WERI-Rb-1 (cell line): ENCODE measurements around the gene LRP2BP.
"Not testable (repeated sequence)": the region's sequence is repeated elsewhere in the genome, so short reads cannot be mapped to it uniquely, and the experiment has no call there.

Source experiments
- DNase-seq: peaks from one replicate; pipeline ENCODE4 v3.0.0-alpha.2; 2020
- H3K27ac ChIP-seq: fragments of 250-450 bp; sonication (Bioruptor Pico); 2 replicates; pipeline ENCODE4 v1.5.1; 2020; ENCODE audit warnings: mild to moderate bottlenecking, moderate library complexity
- H3K27me3 ChIP-seq: fragments of 250-450 bp; sonication (Bioruptor Pico); 2 replicates; pipeline ENCODE4 v1.5.1; 2021; ENCODE audit warnings: mild to moderate bottlenecking, low read depth, moderate library complexity; ENCODE audit not compliant: insufficient read depth, severe bottlenecking
- H3K36me3 ChIP-seq: fragments of 250-450 bp; sonication (Bioruptor Pico); 2 replicates; pipeline ENCODE4 v1.5.1; 2020; ENCODE audit warnings: mild to moderate bottlenecking, moderate library complexity
- H3K4me3 ChIP-seq: 2 replicates; pipeline ENCODE4 v1.5.1; 2011; ENCODE audit warnings: low read depth, mild to moderate bottlenecking, control low read depth, low read length
- H3K9me3 ChIP-seq: fragments of 250-450 bp; sonication (Bioruptor Pico); 2 replicates; pipeline ENCODE4 v1.5.1; 2021; ENCODE audit warnings: mild to moderate bottlenecking, moderate library complexity; ENCODE audit not compliant: severe bottlenecking
- TF ChIP-seq, protein P1 (sequence below): IDR thresholded peaks from 2 replicates; pipeline ENCODE4 v1.5.1; 2011; ENCODE audit warnings: low read depth, mild to moderate bottlenecking, control low read depth, inconsistent platforms, low read length

The LRP2BP gene

GRCh38 chr4:185339941-185340340 is 55.8 kb downstream of the LRP2BP start:
- peaks cover 8% of the 10 kb centered on the region; the same call in 1 of the 2 replicates for H3K36me3 ChIP-seq
- TF ChIP-seq, protein P1, sequence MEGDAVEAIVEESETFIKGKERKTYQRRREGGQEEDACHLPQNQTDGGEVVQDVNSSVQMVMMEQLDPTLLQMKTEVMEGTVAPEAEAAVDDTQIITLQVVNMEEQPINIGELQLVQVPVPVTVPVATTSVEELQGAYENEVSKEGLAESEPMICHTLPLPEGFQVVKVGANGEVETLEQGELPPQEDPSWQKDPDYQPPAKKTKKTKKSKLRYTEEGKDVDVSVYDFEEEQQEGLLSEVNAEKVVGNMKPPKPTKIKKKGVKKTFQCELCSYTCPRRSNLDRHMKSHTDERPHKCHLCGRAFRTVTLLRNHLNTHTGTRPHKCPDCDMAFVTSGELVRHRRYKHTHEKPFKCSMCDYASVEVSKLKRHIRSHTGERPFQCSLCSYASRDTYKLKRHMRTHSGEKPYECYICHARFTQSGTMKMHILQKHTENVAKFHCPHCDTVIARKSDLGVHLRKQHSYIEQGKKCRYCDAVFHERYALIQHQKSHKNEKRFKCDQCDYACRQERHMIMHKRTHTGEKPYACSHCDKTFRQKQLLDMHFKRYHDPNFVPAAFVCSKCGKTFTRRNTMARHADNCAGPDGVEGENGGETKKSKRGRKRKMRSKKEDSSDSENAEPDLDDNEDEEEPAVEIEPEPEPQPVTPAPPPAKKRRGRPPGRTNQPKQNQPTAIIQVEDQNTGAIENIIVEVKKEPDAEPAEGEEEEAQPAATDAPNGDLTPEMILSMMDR, result no peak

DNA sequence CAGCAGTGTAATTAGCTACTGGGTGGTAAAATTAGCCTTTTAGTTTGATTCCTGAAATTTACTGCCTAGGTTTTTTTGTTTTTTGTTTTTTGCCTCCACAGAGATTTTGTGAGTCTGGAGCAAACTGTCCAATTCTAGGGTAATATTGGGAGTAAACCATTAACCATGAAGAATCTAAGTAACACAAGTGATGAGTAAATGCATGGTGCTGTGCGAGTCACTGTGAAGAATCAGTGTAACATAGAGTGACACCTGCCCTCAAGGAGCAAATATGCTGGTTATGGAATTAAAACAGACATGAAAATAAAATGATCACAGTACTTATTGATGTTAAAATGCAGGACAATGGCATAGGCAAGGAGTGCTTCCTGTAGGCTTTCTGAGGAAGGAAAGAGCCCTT is 60.1 kb downstream of the LRP2BP start:
- H3K4me3 ChIP-seq, result no peak overlapping the region
- H3K9me3 ChIP-seq, result peaks cover 3% of the 10 kb centered on the region
- no peaks in the 10 kb centered on the region for H3K27me3 ChIP-seq
- no peak overlapping the region for H3K27ac ChIP-seq
- TF ChIP-seq, protein P1, result no peak
- DNase-seq, result no peak
- peaks cover 5% of the 10 kb centered on the region; the same call in 1 of the 2 replicates for H3K36me3 ChIP-seq

More at GRCh38 chr4:185339941-185340340, 55.8 kb downstream of the LRP2BP start:
- H3K27ac ChIP-seq, result no peak overlapping the region
- DNase-seq, result no peak
- peaks cover 3% of the 10 kb centered on the region for H3K9me3 ChIP-seq
- no peak overlapping the region for H3K4me3 ChIP-seq
- no peaks in the 10 kb centered on the region for H3K27me3 ChIP-seq

DNA sequence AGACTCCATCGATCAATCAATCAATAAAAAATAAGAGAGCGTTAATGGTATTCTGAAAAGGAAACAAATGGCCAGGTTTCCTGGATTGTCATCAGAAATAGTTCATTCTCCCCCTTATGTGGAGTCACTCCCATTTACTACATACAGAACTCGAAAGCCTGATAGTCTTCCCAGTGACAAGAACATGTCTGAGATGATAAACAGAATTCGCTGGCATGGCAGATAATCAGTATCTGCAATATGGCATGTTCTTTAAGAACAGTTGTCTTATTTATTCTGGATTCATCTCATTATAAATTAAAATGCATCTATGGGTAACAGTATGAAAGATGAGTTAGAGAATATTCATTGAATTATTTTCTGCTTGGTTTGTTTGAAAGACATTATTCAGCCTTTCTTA is 61.4 kb downstream of the LRP2BP start:
- H3K9me3 ChIP-seq, result peaks cover 9% of the 10 kb centered on the region
- DNase-seq, result no peak
- no peak overlapping the region for H3K27ac ChIP-seq
- TF ChIP-seq, protein P1, result no peak
- H3K27me3 ChIP-seq, result no peaks in the 10 kb centered on the region
- no peak overlapping the region for H3K4me3 ChIP-seq
- H3K36me3 ChIP-seq, result peaks cover 3% of the 10 kb centered on the region; the same call in 1 of the 2 replicates

- Histone ChIP-seq H3K27me3 (no peaks in the 10 kb centered on the region), H3K36me3 (no peaks in the 10 kb centered on the region), H3K27ac (no peak overlapping the region), H3K4me3 (no peak overlapping the region), H3K9me3 (peaks cover 7% of the 10 kb centered on the region)
- no peak for DNase-seq
- TF ChIP-seq, protein P1, result no peak
These were observed 62.9 kb downstream of the LRP2BP start for GRCh38 chr4:185332575-185333464.

GRCh38 chr4:185329879-185330510 is 65.7 kb downstream of the LRP2BP start:
- not testable (repeated sequence) for H3K4me3 ChIP-seq, H3K27me3 ChIP-seq, H3K9me3 ChIP-seq, H3K27ac ChIP-seq, H3K36me3 ChIP-seq, DNase-seq

- H3K4me3 ChIP-seq, result no peak overlapping the region
These were observed 67.1 kb downstream of the LRP2BP start for GRCh38 chr4:185328586-185328985.

GRCh38 chr4:185325721-185326120 is 70.0 kb downstream of the LRP2BP start:
- H3K9me3 ChIP-seq, H3K27ac ChIP-seq, H3K4me3 ChIP-seq, H3K27me3 ChIP-seq, DNase-seq, H3K36me3 ChIP-seq: not testable (repeated sequence)

More at GRCh38 chr4:185328586-185328985, 67.1 kb downstream of the LRP2BP start:
- TF ChIP-seq, protein P1, result no peak
- H3K9me3 ChIP-seq, result peaks cover 7% of the 10 kb centered on the region
- no peak for DNase-seq
- no peaks in the 10 kb centered on the region for H3K27me3 ChIP-seq
- H3K36me3 ChIP-seq, result no peaks in the 10 kb centered on the region
- H3K27ac ChIP-seq, result no peak overlapping the region

DNA sequence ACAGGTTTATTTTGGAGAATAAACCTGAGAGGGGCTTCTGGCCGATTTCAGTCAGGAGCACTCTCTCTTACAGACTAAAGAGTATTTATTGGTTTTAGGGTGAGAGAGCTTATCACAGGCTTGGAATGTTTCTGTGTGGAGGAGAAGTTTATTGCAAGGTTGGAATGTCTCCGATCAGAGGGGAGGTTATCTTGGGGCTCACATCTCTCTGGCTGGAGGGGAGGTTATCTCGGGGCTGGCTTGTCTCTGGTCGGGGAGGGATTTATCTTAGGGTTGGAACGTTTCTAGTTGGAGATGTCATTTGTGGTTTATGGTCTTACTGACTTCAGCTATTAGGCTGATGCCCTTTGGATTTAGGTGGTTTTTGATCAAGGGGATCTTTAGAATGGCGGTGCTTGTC is 71.4 kb downstream of the LRP2BP start:
- H3K27me3 ChIP-seq, H3K27ac ChIP-seq, H3K4me3 ChIP-seq, H3K9me3 ChIP-seq, DNase-seq, H3K36me3 ChIP-seq: not testable (repeated sequence)
